NCI-H2107 (cell line): ENCODE measurements around the gene SELENOO.
A peak's percentile ranks its signal among the peaks of the same experiment; 100 is the strongest.

Experiments
- DNase-seq: peaks from one replicate; lab custom pipeline; 2025; lab: John Stamatoyannopoulos, UW

Gene SELENOO

DNA sequence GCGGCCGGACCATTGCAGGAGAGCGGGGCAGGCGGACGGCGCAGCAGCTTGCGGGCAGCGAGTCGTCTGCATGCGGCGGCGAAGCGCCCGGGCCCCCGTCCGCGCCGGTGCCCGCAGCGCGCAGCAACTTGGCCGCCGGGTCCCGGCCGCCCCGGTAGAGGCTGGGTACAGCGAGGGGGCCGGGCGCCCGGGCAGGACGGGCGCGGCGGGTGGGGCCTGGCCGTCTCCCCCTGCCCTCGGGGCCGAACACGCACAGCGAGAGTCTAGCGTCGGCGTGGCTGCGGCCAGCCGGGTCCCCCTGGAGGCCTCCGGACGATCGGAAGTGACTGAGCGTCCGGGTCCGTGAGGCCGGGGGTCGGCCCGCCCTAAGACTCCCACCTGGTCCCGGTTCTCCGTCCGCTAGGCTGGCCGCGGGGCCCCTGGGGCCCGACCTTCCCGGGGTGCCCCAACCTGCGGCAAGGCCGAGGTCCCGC lies 15.9 kb upstream of the SELENOO start:
- DNase-seq, result no peak

DNA sequence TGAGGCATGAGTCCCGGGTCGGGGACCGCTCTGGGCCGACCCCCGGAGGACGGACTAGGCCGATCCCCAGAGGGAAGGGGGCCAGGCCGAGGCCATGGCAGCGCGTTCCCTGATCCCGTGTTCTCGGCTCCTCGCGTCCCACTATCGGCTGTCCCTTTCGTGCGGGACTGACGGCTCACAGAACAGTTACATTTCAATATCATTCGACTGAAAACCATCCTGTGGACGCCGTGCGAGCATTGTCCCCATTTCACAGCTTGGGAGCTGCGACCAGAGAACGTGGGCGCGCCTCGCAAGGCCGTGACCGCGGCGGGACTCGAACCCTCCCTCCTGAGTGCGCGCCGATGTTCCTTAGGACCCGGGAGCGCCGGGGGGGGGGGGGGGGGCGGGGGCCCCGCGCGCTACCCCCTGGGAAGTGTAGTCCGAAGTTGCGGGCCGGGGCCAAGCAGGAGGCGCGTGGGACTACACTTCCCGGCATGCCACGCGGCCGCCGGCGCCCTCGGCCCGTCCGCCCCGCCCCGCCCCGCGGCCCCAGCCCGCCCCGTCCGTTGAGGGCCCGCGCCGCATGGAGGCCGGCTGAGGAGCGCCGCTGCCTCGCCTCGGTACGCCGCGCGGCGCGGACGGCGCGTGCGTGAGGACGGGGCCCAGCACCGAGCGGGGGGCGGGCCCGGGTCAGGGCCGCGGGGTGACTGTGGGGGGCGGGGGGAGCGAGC lies 15.3 kb upstream of the SELENOO start, which contains the start of gene TRABD:
Gene TRABD, plus strand, starts transcription at position 539 of the 713 bp plus-strand sequence. CDS start 7,148 bp downstream, outside the sequence.
- peak; percentile 62 for DNase-seq

GRCh38 chr22:50186181-50186714 lies 14.6 kb upstream of the SELENOO start:
- no peak for DNase-seq

DNA sequence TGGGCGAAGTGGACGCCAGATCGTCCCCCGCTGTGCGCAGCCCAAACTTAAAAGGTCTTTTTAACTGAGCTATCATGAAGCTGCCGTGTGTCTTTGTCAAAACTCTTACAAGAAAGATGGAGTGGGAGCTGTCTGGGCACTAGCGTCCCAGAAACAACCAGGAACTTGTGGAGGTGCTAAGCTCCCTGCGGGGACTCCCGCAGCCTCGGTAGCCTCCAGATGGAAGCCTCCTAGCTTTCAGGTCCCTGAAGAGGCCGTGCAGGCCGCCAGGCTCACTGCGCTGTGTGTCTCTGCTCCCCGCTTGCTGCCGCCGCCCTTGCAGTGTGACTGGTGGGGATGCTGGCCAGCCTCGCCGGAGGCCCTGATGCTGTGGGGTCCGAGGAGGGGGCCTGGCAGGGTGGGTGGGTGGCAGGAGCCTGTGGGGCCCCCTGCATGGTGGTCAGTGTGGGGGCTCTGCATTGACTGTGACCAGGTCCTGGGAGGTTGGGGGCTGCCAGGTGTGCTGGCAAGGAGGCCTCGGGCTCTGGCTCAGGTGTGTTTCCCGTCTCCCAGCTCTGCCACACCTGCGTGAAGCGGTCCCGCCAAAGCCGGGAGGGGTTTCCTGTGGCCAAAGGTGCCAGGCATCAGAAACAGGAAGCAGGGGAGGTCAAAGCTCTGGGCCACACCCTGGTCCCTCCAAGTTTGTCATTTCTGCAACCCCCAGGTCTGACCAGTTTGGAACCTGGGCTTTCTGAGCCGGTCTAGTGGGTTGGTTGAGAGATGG lies 13.9 kb upstream of the SELENOO start:
- no peak for DNase-seq

DNA sequence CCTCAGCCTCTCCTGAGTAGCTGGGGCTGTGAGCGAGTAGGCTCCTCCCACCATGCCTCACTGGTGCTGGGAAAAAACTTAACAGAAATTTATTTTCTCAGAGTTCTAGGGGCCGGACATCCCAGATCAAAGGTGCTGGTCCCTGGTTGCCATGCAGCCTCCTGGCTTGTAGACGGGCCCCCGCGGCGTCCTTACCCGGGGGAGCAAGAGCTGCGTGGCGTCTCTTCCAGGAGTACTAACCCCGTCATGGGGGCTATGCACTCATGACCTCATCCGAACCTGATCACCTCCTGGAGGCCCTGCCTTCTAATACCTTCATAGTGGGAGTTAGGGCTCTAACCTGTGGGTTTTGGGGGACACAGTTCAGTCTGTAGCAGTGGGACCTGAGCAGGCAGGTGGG lies 12.5 kb upstream of the SELENOO start:
- DNase-seq, result no peak

GRCh38 chr22:50189184-50189848 lies 11.5 kb upstream of the SELENOO start:
- no peak for DNase-seq

DNA sequence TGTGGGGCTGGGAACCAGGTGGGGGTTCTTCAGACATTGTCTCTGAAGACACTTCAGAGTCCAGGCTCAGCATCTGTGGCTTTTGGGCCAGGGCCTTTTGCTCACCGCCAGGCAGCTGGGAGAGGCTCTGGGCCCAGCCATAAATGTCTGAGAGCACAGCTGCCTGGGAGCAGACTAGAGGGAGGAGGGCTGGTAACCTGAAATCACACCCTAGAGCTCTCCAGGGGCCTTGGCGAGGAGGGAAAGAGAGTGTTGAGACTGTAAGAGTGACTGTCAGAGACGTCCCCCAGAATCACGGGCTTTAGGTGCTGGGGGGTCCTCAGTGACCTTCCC lies 11.0 kb upstream of the SELENOO start:
- no peak for DNase-seq

DNA sequence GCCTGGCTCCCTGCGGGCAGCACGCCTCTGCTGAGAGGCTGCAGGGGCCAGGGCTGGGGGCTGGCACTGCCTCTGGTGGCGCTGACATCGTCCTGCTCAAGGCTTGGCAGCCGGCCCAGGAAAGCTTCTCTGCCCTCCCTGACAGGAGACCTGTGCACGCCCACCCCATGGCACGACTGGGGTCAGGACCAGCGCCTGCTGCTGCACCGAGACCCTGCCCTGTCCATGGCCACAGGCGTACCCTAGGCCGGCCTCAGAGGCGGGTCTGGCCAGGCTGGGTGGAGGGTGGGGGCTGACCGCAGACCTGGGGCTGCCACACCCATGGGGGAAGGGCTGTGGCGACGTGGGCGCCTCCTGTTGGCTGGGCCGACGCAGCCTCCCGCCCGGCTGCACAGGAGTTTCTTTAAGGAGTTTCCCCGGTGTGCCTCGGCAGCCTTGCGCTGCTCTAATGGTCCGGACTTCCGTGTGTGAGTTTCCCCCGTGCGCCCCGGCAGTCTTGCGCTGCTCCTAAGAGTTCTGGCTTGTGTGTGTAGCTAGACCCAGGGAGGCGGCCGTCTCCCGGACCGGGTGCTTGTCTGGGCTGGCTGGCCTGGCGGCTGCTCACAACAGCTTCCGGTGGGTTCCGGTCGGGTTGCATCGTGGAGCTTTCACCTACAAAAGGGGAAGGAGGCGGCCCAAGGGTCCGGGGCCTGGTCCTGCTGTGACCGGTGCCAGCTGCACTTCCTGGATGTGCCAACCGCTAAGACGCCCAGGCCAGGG lies 10.4 kb upstream of the SELENOO start:
- no peak for DNase-seq

- DNase-seq, result no peak
Observed at GRCh38 chr22:50190941-50191741, 9.7 kb upstream of the SELENOO start.

- DNase-seq, result no peak
Observed at GRCh38 chr22:50192436-50193204, 8.2 kb upstream of the SELENOO start.

DNA sequence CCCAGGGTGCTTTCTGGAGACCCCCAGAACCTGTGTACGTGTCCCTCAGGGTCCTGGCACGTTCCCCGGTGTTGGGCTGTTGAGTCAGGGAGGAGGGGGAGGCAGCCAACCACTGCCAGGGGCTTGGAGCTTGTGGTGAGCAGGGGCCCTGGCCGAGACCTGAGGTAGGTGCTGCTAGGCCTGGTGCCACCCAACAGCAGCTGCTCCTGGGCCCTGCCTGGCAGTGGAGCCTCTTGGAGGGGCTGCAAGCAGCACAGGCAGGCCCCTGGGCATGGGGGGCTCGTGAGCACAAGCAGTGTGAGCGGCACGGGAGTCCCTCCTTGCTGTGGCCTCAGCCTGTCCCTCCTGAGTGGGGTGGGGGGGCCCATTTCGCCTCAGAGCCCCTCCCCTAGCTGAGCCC lies 7.2 kb upstream of the SELENOO start:
- DNase-seq, result no peak

DNA sequence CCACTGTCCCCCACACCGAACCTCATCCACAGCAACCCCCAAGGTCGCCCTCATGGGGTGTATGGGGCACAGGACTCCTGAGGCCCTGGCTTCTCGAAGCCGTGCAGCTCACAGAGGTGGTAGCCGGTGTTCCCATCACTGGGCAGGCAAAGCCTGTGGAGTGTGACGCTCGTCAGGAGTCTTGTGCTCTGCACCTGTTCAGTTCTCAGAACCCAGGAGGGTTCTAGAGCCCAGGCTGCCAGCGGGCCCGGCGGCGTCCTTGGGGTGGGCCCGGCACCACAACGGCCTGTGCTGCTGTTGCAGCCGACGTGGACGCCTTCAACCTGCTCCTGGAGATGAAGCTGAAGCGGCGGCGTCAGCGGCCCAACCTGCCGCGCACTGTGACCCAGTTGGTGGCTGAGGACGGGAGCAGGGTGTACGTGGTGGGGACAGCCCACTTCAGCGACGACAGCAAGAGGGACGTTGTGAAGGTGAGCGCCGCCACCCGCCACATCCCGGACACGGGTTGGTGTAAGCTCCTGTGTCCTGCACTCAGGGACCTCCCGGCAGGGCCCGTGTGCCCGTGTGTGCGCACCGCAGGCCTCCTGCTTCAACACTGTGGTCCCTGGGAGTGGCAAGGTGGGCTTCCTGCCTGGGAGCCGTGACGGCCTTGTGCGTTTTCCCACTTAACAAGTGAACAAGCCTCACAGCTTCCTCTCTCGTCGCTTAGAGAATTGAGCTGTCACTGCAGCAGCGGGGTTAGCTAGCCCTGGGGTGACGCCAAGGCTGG lies 6.6 kb upstream of the SELENOO start:
- DNase-seq, result no peak

GRCh38 chr22:50196256-50196655 lies 4.6 kb upstream of the SELENOO start:
- no peak for DNase-seq

DNA sequence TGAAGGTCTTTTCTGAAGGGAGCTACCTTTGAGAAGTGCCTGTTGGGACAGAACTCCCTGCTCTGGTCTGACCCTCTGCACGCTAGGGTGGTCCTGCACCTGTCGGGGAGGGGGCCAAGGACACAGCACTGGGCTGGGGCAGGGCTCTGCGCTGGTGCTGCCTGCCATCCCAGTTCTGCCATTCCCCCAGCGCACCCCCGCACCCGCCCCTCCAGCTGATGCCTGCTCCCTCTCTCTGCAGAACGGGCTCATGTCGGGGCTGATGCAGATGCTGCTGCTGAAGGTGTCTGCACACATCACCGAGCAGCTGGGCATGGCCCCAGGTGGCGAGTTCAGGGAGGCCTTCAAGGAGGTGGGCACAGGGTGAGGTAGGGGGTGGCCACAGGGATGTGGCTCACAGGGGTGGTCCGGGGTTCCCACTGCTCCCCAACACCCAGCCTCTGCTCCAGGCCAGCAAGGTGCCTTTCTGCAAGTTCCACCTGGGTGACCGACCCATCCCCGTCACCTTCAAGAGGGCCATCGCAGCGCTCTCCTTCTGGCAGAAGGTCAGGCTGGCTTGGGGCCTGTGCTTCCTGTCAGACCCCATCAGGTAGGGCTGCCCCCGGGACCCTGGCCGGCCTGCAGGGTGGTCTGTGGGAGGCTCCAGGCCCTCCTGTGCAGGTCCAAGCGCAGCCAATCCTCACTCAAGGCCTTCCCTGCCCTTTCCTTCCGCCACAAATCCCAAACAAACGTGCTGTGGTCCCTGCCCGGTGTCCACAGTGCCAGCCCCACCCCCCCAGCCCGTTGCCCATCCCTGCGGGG lies 3.6 kb upstream of the SELENOO start:
- no peak for DNase-seq

- no peak for DNase-seq
Observed at GRCh38 chr22:50197856-50198623, 2.8 kb upstream of the SELENOO start.

- no peak for DNase-seq
Observed at GRCh38 chr22:50198624-50199017, 2.2 kb upstream of the SELENOO start.

GRCh38 chr22:50199251-50199721 lies 1.5 kb upstream of the SELENOO start:
- DNase-seq, result no peak
